AG04450 (cell line): Measurements from ENCODE around the gene HPD. TPM values are rescaled to one million over a fixed set of nuclear protein-coding genes. Genes with fewer than 3 reads are reported as not detected.

Experiments
- CTCF ChIA-PET: fragments of 300-600, 350-600 bp; formaldehyde crosslinking; extraction: SDS; loops from one replicate; lab custom pipeline; 2022; ENCODE audit warnings: antibody characterized with exemption, inconsistent platforms; lab: Charles Lee
- POLR2A ChIA-PET: fragments of 350-600 bp; formaldehyde crosslinking; extraction: SDS; loops from one replicate; lab custom pipeline; 2021; ENCODE audit warnings: antibody characterized with exemption, inconsistent platforms; lab: Yijun Ruan, JAX
- DNase-seq: peaks from one replicate; pipeline ENCODE4 v3.0.0-alpha.2; 2011; ENCODE audit warnings: low read depth, low spot score
- H3K27ac ChIP-seq: one replicate; pipeline ENCODE4 v1.5.1; 2012; ENCODE audit warnings: low read depth, low read length, control low read depth
- H3K27me3 ChIP-seq: one replicate; pipeline ENCODE4 v1.6.0; 2012; ENCODE audit warnings: low read length; ENCODE audit not compliant: control insufficient read depth, insufficient read depth
- H3K4me3 ChIP-seq: 2 replicates; pipeline ENCODE4 v1.5.1; 2011; ENCODE audit warnings: mild to moderate bottlenecking, low read depth, low read length, control low read depth
- H3K9me3 ChIP-seq: 2 replicates; pipeline ENCODE4 v1.5.1; 2012; ENCODE audit warnings: low read length; ENCODE audit not compliant: control insufficient read depth, insufficient read depth
- polyA plus RNA-seq: library from polyadenylated mRNA; depleted of rRNA; stranded (reverse); fragments of >200 nt; gene quantifications from 2 replicates; pipeline ENCODE4 v1.2.3, GENCODE V29; 2011
- TF ChIP-seq, protein P1 (sequence below): IDR thresholded peaks from 2 replicates; pipeline ENCODE4 v1.5.1; 2011; ENCODE audit warnings: low read depth, low read length, control low read depth, inconsistent platforms

Gene HPD
- polyA plus RNA-seq, 1 experiment, result 0.05 TPM

DNA sequence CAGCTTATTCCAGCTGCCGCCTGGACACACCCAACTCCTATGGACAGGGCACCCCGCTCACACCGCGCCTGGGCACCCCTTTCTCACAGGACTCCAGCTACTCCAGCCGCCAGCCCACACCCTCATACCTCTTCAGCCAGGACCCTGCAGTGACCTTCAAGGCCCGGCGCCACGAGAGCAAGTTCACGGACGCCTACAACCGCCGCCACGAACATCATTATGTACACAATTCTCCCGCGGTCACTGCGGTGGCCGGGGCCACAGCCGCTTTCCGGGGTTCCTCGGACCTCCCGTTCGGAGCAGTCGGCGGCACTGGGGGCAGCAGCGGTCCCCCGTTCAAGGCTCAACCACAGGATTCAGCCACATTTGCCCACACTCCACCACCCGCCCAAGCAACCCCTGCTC lies 48.9 kb downstream of the HPD start:
- H3K9me3 ChIP-seq, result no peaks in the 10 kb centered on the region; the same call in 1 of the 2 replicates
- H3K4me3 ChIP-seq, result no peak overlapping the region
- ChIA-PET POLR2A (interaction anchor here (1.0 to 2.6 kb wide), 3 partner anchors 9 to 15 kb away, joined by 3 to 58 read pairs (median 4); no protein-coding TSS in a partner anchor), CTCF (interaction anchor here (1.1 to 5.9 kb wide), 3 partner anchors 13 to 74 kb away, joined by 5 to 143 read pairs (median 67); partner anchors contain the start of gene RHOF)
- no peaks in the 10 kb centered on the region for H3K27me3 ChIP-seq
- TF ChIP-seq, protein P1, sequence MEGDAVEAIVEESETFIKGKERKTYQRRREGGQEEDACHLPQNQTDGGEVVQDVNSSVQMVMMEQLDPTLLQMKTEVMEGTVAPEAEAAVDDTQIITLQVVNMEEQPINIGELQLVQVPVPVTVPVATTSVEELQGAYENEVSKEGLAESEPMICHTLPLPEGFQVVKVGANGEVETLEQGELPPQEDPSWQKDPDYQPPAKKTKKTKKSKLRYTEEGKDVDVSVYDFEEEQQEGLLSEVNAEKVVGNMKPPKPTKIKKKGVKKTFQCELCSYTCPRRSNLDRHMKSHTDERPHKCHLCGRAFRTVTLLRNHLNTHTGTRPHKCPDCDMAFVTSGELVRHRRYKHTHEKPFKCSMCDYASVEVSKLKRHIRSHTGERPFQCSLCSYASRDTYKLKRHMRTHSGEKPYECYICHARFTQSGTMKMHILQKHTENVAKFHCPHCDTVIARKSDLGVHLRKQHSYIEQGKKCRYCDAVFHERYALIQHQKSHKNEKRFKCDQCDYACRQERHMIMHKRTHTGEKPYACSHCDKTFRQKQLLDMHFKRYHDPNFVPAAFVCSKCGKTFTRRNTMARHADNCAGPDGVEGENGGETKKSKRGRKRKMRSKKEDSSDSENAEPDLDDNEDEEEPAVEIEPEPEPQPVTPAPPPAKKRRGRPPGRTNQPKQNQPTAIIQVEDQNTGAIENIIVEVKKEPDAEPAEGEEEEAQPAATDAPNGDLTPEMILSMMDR, result no peak
- no peak overlapping the region for H3K27ac ChIP-seq
- no peak for DNase-seq

DNA sequence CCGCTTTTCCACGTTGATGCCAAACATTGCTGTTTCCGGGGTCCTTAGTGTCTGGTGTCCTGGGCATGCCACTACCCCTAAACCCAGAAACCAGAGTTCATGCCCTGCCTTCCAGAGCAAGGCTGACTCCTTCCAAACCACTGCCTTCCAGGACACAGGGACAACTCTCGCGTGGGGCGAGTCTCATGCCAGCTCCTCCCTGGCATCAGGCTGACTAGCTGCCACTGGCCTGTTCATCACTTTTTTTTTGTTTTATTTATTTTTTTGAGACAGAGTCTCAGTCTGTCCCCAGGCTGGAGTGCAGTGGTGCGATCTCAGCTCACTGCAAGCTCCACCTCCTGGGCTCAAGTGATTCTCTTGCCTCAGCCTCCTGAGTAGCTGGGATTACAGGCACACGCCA lies 50.0 kb downstream of the HPD start:
- Histone ChIP-seq H3K9me3 (no peaks in the 10 kb centered on the region; the same call in 1 of the 2 replicates), H3K4me3 (no peak overlapping the region), H3K27me3 (no peaks in the 10 kb centered on the region), H3K27ac (no peak overlapping the region)
- ChIA-PET POLR2A (interaction anchor here (1.0 to 1.2 kb wide), 2 partner anchors 12 to 14 kb away, joined by 3 to 4 read pairs; no protein-coding TSS in a partner anchor), CTCF (interaction anchor here (5.9 kb wide), 1 partner anchor 13 kb away, joined by 67 read pairs; the partner anchor contains the start of gene RHOF)
- no peak for DNase-seq
- TF ChIP-seq, protein P1, result no peak

DNA sequence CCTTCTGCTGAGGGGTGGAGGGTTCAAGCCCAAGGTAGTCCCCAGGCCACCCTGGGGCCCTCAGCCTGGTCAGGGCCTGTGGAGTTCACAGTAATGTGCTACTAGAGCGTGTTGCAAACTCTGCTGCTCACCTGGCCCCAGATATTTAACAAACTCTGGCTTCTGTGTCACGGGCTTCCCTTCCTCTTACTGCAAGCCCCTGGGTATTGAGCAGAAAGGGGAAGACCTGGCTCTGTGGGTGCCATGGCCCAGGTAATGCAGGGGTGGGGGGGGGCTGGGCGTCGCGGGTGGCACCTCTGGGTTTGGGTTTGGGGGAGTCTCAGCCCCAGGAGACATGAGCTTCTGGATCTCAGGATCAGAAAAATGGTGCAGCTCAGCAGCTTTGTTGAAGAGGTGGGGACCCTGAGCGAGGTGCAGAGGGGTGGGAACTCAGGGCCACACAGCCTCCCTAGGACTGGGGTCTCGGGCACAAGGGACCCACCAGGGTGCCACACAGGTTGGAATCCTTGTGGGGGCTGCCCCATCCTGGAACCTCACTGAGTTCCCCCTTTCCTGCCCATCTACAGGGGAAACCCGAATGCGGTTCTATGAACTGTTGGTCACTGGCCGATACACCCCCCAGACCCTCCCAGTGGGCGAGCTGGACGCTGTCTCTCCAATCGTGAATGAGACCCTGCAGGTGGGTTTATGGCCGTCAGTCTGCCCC lies 50.9 kb downstream of the HPD start:
- Histone ChIP-seq H3K27ac (no peak overlapping the region), H3K9me3 (no peaks in the 10 kb centered on the region; the same call in 1 of the 2 replicates), H3K4me3 (no peak overlapping the region), H3K27me3 (no peaks in the 10 kb centered on the region)
- CTCF ChIA-PET, result interaction anchor here (0.7 to 5.9 kb wide), 2 partner anchors 12 to 111 kb away, joined by 3 to 67 read pairs; partner anchors contain the start of genes CFAP251 and RHOF
- TF ChIP-seq, protein P1, result no peak
- DNase-seq, result no peak
- POLR2A ChIA-PET, result no interaction called here

DNA sequence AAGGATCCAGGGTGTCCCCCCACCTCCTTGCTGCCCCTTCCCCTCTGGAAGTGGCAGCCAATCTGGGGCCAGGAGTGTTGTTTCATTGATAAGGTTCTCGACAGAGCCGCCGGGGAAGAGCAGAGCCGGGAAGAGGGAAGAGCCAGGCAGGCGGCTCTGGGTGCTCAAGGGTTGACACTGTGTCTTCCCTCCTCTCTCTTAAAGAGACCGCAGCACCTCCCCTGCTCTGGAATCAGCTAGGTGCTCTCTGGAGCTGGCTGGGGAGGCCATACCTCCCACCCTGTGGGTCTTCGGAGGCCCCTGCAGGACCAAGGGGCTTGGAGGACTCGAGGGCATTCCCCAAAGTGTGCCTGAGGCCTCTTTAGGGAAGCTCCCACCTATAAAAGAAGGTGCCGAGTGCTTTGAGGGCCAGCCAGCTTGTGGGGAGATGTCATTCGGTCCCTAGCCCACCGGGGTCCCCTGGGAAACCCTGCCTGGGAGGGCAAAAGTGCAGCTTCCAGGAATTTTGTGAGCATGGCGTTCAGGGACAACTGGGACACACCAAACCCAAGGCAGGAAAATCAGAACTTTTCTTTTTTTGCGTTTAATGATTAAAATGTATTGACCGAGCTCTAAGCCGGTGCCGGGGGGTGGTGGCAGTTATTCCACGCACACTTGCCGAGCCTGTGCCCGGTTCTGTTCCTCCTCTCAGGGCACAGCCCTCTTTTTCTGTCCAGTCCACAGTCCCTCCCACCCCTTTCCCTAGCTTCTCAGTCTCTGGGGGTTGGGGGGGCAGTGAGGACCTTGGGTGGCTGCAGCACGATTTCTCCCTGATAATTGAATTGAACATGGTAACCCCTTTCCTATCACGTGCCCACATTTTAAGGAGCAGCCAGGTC lies 51.9 kb downstream of the HPD start:
- Histone ChIP-seq H3K27ac (no peak overlapping the region), H3K4me3 (peak overlapping the region; percentile 73), H3K9me3 (no peaks in the 10 kb centered on the region; the same call in 1 of the 2 replicates), H3K27me3 (no peaks in the 10 kb centered on the region)
- CTCF ChIA-PET, result interaction anchor here (0.7 to 5.9 kb wide), 2 partner anchors 11 to 112 kb away, joined by 3 to 67 read pairs; partner anchors contain the start of genes CFAP251 and RHOF
- no peak for DNase-seq
- POLR2A ChIA-PET, result interaction anchor here (0.5 to 0.6 kb wide), 4 partner anchors 20 to 549 kb away, joined by 3 to 6 read pairs (median 3); no protein-coding TSS in a partner anchor
- TF ChIP-seq, protein P1, result no peak
